Measurements from ENCODE around the gene RNASEH2A.
"Not testable (repeated sequence)": the region's sequence is repeated elsewhere in the genome, so short reads cannot be mapped to it uniquely, and the experiment has no call there.

RNASEH2A gene

DNA sequence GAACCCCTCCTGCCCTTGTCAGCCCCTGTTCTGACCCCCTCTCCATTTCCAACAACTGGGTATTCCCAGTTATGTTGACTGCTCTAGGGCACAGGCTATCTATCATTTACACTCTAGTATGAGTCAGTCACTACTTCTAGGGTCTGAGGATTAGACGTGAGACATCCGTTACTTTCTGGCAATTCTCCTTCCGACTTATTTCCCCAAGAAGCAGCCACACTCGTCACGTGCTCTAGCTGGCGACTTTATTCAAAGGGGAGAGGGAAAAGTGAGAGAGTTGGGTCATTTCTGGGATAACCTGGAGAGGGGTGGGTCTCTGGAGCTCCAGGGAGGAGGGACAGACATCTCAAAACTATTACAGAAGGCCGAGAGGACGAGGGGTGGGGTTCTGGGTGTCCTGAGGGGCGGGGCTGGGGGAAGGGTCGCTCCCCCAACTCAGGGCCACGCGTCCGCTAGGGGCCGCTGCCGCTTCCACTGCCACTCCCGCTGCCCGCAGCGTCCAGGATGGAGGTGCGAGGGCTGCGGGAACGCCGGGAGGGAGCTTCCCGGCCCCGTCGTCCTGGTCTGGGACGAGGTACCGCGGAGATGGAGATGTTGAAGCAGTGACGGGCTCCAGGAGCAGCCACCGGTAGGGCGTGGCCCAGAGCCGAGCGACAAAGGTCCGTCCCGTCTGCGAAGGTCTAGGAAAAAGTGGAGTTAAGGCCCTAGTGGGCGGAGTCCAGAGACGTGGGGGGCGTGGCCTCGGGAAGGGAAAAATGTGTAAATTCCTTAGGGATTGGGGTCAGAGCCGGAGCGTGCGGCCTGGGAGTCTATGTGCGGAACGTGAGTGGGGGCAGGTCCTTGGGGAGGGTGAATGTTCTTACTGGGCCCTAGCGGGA is 19.1 kb downstream of the RNASEH2A start:
- DNase-seq: no peak

DNA sequence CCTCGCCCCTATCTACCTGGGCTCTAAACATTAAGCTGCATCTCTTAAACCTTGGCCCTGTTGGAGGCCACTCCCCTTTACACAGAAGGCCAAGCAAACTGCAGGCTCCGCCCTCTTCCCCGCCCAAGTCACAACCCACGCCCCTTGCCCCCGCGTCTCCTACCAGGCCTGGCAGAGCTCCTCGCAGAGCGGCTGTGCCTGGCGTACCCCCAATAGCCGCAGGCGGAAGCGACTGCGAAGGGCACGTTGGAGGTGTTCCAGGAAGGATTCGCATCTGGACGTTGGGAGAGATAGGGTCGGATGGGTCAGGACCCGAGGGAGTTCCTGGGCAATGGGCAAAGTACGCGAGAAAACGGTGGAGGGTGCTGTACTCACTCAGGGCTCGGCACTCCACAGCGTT is 22.1 kb downstream of the RNASEH2A start:
- peak in 2 of 56 donors; percentile 3 to 20 for DNase-seq

GRCh38 chr19:12833418-12833737 is 27.0 kb downstream of the RNASEH2A start:
- DNase-seq: no peak

GRCh38 chr19:12833738-12834565 is 27.6 kb downstream of the RNASEH2A start:
- DNase-seq: peak in 6 of 56 donors; percentile 6 to 44 (median 12)

DNA sequence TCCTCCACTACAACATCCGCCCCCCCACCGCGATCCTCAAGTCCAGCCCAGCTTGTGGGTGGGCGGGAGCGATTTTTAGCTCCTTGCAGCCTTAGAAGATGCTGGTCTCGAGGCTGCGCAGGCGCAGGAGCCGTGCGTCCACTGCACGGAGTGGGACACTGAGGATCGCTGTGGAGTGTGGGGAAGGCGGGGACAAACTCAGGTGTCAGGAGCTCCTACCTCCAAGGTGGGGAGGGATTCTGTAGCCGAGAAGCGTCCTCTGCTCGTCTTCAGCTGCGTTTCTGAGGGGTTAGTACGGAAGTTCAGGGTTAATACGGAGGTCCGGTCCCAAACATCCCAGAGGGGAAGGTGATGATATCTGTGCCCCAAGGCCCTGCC is 28.2 kb downstream of the RNASEH2A start, which contains the start of gene RTBDN:
Gene RTBDN, minus strand, starts transcription at position 14 of the 378 bp plus-strand sequence. CDS start 4,600 bp downstream, outside the sequence.
- no peak for DNase-seq

DNA sequence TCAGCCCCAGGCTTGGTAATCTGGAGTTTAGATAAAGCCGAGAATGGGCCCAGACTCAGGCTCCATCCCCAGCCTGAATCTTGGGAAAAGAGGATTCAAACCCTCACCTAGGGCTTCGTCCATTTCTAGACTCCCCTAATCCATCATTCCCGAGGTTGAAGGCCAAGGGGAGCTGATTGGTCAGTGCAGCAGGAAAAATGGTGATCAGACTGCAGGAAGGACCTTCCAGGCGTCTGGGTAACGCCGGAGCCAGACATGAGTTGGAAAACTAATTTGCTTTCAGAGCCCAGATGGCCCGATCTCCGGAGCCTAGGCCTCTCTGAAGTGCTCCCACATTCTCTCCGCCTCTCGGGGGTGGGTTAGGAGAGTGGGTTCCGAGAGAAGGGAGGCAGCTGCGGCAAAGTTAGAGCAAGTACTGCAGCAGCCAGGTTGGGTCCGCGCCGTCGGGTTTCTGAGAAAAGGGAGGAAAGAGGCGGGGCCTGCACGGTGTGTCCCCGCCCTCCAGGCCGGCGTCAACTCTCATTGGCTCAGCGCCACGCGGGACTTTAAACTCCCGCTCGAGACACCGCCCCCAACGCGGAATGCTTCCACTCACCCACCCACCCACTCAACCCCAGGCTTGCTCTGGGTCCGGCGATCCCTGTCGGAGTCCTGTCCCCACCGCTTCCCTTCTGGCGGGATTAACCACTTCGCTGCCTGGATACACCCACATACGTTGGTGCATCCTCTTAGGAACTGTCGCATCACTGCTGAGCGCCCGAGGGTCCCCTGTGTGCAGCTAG is 28.8 kb downstream of the RNASEH2A start:
- DNase-seq: peak in 4 of 56 donors; percentile 6 to 39 (median 16)

DNA sequence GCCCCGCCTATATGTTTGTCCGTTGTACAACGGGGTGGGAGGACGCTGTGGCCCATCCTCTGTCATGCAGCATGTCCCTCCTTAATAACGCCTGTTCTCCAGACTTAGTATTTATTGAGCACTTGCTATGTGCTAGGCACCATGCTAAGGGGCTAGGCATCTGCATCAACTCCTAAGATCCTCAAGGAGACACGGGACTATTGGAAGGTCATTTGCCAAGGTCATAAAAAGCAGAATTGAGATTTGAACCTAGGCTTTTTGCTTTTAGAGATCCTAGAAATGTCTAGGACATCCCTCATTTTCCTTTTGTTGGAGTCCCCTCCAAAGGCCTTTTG is 30.1 kb downstream of the RNASEH2A start:
- DNase-seq: no peak

DNA sequence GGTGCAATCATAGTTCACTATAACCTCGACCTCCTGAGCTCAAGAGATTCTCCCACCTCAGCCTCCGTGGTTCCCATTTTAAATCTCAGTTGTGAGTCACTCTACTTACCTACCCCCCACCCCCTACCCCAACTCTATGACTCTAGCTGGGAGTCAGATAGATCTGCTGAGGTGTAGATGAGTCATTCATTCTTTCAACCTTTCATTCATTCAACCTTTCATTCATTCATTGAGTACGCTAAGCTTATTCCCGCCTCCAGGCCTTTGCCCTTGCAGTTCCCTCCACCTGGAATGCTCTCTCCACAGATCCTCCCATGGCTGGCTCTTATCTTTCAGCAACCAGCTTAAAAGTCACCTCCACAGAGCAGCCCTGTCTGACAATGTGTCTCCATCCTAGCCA is 30.8 kb downstream of the RNASEH2A start:
- DNase-seq: peak in 4 of 56 donors; percentile 11 to 15 (median 14)

GRCh38 chr19:12838182-12838885 is 31.9 kb downstream of the RNASEH2A start, which contains the start of gene MAST1:
MAST1 (plus strand) TSS chr19:12838515; CDS start chr19:12838573, 58 bp downstream.
- DNase-seq: peak in 17 of 56 donors; percentile 5 to 55 (median 22)

GRCh38 chr19:12838886-12839756 is 32.7 kb downstream of the RNASEH2A start:
- DNase-seq: peak in 1 of 56 donors; percentile 6

- DNase-seq: peak in 17 of 56 donors; percentile 6 to 70 (median 18)
Measured at GRCh38 chr19:12840091-12841079, 34.0 kb downstream of the RNASEH2A start.

DNA sequence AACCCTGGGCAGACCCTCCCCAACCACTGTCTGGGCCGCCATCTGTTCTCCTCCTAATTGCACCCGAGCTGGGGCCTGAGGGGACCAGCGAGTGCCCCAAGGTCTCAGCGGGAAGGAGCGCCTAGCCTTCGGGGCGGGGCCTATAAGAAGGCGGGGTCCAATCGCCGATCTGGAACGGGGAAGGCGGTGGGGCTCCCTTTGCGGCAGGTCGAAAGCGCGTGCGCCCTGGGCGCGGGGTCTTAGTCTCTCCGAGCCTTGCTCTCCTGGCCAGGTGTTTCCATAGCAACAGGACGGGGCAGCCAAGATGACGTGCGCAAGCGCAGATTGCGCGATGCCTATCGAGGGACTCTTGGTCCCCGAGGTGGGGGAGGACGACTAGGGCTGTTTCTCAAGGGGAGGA is 34.7 kb downstream of the RNASEH2A start:
- peak in 12 of 56 donors; percentile 4 to 55 (median 22) for DNase-seq

GRCh38 chr19:12842511-12842910 is 36.1 kb downstream of the RNASEH2A start:
- no peak for DNase-seq

- no peak for DNase-seq
Measured at GRCh38 chr19:12843328-12843727, 36.9 kb downstream of the RNASEH2A start.

DNA sequence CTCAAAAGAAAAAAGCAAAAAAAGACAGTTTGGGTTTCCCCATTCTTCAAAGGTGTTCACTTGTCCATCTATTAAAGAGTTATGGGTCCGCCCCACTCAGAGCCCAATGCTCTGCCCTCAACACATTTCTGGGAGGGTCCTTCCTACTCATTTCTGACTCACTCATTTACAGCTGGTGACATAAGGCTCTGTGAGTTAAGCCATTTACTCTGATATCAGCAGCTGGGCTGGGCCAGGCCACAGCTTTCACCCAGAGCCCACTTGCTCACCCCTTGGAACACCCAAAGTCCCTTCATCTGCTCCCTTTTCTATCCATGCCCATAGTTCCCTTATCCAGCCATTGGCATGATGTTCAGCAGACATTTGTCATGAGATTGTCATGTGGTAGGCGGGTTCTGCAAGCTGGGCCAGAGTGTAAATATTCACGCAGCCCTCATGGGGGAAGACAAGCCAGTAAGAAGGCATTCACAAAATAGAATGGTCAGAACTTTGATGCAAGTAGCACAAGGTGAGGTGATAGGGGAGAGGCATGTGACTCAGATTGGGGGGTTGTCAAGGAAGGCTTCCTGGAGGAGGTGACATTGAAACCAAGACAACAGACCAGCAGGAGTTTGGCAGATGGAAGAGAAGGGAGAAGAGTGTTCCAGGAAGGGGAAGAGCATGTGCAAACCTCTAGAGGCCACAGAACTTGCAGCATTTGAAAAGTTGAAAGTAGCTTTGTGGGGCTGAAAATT is 37.8 kb downstream of the RNASEH2A start:
- no peak for DNase-seq

DNA sequence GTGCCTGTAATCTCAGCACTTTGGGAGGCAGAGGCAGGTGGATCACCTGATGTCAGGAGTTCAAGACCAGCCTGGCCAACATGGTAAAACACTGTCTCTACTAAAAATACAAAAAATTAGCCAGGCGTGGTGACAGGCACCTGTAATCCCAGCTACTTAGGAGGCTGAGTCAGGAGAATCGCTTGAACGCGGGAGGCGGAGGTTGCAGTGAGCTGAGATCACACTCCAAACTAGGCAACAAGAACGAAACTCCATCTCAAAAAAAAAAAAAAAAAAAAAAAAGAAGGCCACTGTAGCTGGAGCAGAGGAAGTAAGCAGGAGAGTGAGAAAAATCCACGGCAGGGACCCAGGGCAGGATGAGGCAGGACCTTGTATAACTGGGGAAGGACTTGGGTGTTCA is 40.2 kb downstream of the RNASEH2A start:
- DNase-seq: not testable (repeated sequence)
